Measurements from ENCODE around the gene BTG1.
"Not testable (repeated sequence)": the region's sequence is repeated elsewhere in the genome, so short reads cannot be mapped to it uniquely, and the experiment has no call there.

Gene BTG1

DNA sequence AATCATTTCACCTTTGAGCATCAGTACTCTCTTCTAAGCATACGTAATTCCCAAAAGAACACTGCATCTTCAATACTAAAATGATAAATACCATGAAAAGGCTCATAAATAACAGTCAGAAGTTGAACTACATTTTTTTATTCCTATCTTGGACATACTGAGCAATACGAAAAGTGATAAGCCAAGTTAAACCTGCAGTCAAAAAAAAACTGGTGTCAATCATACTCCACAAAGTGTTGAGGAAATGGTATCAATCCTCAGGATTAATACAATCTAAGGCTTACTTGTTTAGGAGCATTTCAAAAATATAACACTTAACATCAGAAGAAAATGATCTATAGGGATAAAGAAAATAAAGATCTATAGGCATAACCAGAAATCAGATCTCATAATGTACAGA is 5.5 kb downstream of the BTG1 start:
- Histone ChIP-seq H3K36me3 (ENCODE audit: control insufficient read depth, insufficient read depth, low read length, severe bottlenecking) (peaks cover 30% of the 10 kb centered on the region), H3K4me1 (ENCODE audit: control insufficient read depth, insufficient read depth, low read length) (peaks cover 52% of the 10 kb centered on the region), H3K4me3 (ENCODE audit: low read length) (peak overlapping the region; percentile 95), H3K27me3 (replicated peaks; ENCODE audit: control insufficient read depth, insufficient read depth, low read length) (no peaks in the 10 kb centered on the region), H3K9ac (ENCODE audit: low read length) (peak overlapping the region; percentile 91), H3K9me3 (ENCODE audit: control insufficient read depth, low read length) (no peaks in the 10 kb centered on the region)
- DNase-seq (ENCODE audit: low read depth), result no peak

DNA sequence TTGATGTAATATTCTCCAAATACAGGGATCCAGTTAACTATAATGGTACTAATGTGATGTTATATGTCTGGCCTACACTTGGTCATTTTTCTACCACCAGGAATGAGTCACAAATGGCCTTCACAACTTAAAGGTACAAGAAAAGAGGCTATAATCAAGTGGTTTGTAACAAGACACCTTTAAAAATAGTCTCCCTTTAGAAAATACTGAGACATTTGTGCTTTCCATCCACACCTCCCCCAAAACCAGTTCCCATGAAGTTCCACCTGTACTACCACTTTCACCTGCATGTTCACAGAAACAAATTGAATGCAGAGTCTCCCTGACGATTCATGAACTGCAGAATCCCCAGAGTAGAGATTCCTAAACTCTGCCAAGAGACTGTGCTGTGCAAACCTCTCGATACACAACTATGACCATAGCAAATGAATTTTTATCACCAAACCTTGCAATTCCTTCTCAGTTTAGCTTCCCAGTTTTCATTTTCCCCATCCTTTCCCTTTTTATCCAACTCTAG is 6.0 kb downstream of the BTG1 start:
- Histone ChIP-seq H3K4me1 (ENCODE audit: control insufficient read depth, insufficient read depth, low read length) (peaks cover 56% of the 10 kb centered on the region), H3K9me3 (ENCODE audit: control insufficient read depth, low read length) (no peaks in the 10 kb centered on the region), H3K9ac (ENCODE audit: low read length) (peak overlapping the region; percentile 91), H3K36me3 (ENCODE audit: control insufficient read depth, insufficient read depth, low read length, severe bottlenecking) (peaks cover 30% of the 10 kb centered on the region), H3K27me3 (replicated peaks; ENCODE audit: control insufficient read depth, insufficient read depth, low read length) (no peaks in the 10 kb centered on the region), H3K4me3 (ENCODE audit: low read length) (peak overlapping the region; percentile 95)
- DNase-seq (ENCODE audit: low read depth), result peak; percentile 49

DNA sequence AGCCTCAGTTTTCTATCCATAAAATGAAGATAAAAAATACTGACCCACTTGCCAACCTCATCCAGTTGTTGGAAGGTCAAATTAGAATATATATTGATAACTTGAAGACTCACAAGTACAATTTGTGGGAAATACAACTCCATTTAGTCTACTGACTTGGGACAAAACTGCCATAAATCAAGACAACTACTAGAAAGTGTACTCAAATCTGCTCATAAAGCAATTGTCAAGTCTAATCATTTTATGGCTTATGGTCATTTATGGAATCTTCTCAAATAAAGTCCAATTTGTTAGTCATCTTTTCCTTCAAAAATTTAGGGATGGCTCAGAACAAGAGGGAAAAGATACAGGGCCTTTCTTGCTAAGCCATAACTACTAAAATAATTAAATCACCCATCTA is 7.0 kb downstream of the BTG1 start:
- Histone ChIP-seq H3K4me3 (ENCODE audit: low read length) (peak overlapping the region; percentile 95), H3K27me3 (replicated peaks; ENCODE audit: control insufficient read depth, insufficient read depth, low read length) (no peaks in the 10 kb centered on the region), H3K9me3 (ENCODE audit: control insufficient read depth, low read length) (no peaks in the 10 kb centered on the region), H3K9ac (ENCODE audit: low read length) (no peak overlapping the region), H3K4me1 (ENCODE audit: control insufficient read depth, insufficient read depth, low read length) (peaks cover 67% of the 10 kb centered on the region), H3K36me3 (ENCODE audit: control insufficient read depth, insufficient read depth, low read length, severe bottlenecking) (peaks cover 27% of the 10 kb centered on the region)
- DNase-seq (ENCODE audit: low read depth), result peak; percentile 5

DNA sequence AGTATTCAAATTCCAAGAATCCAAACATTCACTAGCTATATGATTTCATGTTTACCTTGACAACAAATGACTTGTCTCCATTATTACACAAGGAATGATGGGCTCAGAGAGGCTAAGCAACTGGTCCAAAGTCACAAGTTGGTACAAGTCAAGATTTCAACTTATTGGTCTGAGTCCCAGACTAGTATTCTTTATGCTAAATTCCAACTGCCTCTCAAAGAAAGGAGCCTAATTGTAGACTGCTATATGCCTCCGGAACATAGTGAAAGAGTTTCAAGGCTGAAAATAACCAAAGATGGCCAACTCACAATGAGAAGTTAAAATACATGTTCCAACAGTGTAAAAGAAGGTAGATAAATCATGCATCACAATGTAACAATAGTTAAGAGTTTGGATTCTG is 7.5 kb downstream of the BTG1 start:
- peaks cover 22% of the 10 kb centered on the region for H3K36me3 ChIP-seq (ENCODE audit: control insufficient read depth, insufficient read depth, low read length, severe bottlenecking)
- no peak overlapping the region for H3K9ac ChIP-seq (ENCODE audit: low read length)
- no peaks in the 10 kb centered on the region for H3K9me3 ChIP-seq (ENCODE audit: control insufficient read depth, low read length)
- peak overlapping the region; percentile 95 for H3K4me3 ChIP-seq (ENCODE audit: low read length)
- peak; percentile 32 for DNase-seq (ENCODE audit: low read depth)
- peaks cover 72% of the 10 kb centered on the region for H3K4me1 ChIP-seq (ENCODE audit: control insufficient read depth, insufficient read depth, low read length)
- no peaks in the 10 kb centered on the region for H3K27me3 ChIP-seq (replicated peaks; ENCODE audit: control insufficient read depth, insufficient read depth, low read length)

DNA sequence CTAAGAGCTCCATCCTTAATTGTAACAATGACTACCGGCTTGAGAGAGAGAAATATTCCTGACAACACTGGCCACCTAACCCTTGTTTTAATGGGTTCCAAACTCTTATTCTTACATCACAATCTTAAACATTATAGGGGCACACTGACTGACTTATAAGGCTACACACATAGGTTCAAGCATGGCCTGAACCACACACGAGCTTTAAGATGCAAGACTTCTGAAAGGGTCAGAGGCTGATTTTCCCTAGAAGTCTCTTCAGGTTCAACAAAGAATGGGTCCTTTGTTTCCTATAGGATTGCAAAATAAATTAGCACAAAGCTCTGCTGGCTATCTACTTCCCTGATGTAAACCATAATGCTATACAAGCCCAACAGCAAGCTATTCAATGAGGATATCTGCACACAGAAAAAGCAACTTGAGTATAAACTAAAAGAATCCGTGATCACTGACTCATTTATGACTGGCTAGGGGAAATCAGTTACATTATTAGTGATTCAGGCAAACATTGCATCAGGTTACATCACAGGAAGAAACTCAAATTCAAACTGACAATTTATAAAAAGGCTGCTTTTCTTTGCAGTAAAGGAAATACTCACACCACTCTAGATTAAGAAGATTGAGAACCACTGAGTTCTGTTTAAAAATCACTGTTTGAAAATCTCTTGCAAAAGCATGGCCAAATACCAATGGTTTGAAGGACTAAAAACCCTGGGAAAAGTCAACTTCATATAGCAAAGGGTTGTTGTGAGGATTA is 8.5 kb downstream of the BTG1 start:
- H3K4me3 ChIP-seq (ENCODE audit: low read length), result peak overlapping the region; percentile 95
- peaks cover 12% of the 10 kb centered on the region for H3K36me3 ChIP-seq (ENCODE audit: control insufficient read depth, insufficient read depth, low read length, severe bottlenecking)
- no peaks in the 10 kb centered on the region for H3K9me3 ChIP-seq (ENCODE audit: control insufficient read depth, low read length)
- H3K27me3 ChIP-seq (replicated peaks; ENCODE audit: control insufficient read depth, insufficient read depth, low read length), result no peaks in the 10 kb centered on the region
- H3K4me1 ChIP-seq (ENCODE audit: control insufficient read depth, insufficient read depth, low read length), result peaks cover 77% of the 10 kb centered on the region
- peak overlapping the region; percentile 66 for H3K9ac ChIP-seq (ENCODE audit: low read length)
- DNase-seq (ENCODE audit: low read depth), result peak; percentile 91

DNA sequence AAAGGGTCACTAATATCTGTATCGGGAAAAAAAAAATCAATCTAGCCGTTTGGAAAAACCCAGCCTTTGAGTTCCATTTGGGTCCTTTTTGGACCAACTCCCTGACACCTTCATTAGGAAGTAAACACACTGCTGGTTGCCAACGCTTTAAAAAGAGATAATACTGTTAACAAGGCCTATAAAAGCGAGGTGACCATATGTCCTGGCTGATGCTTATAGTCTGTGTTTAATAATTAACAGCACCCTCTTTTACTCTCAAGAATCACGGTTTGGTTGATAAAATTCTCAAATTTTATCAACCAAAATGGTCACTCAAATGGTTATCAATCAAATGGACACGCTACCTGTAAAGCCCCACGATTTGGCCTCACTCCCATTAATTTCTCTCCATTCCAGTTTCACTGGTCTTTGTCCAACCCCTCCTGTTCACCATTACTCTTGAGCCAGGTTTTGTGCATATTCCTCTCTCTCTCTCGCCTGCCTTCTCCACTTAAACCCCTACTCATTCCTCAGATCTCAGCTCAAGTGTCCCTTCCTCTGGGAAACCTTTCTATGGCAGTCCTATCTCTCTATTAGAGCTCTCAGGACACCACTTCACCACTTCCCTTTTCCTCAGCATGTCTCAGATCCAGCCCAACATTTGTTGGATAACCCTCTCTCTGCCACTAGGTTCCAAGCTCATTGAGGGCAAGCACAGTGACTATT is 9.5 kb downstream of the BTG1 start:
- no peak for DNase-seq (ENCODE audit: low read depth)
- peaks cover 2% of the 10 kb centered on the region for H3K36me3 ChIP-seq (ENCODE audit: control insufficient read depth, insufficient read depth, low read length, severe bottlenecking)
- H3K9me3 ChIP-seq (ENCODE audit: control insufficient read depth, low read length), result no peaks in the 10 kb centered on the region
- peaks cover 85% of the 10 kb centered on the region for H3K4me1 ChIP-seq (ENCODE audit: control insufficient read depth, insufficient read depth, low read length)
- H3K9ac ChIP-seq (ENCODE audit: low read length), result no peak overlapping the region
- no peaks in the 10 kb centered on the region for H3K27me3 ChIP-seq (replicated peaks; ENCODE audit: control insufficient read depth, insufficient read depth, low read length)
- peak overlapping the region; percentile 17 for H3K4me3 ChIP-seq (ENCODE audit: low read length)

DNA sequence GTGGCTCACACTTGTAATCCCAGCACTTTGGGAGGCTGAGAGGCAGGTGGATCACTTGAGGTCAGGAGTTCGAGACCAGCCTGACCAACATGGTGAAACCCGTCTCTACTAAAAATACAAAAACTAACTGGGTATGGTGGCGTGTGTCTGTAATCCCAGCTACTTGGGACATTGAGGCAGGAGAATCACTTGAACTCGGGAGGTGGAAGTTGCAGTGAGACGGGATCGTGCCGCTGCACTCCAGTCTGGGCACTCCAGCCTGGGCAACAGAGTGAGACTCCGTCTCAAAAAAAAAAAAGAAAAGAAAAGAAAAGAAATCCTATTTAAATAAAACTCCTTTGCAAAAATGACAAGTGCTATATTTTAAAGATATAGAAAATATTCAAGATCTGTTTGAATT is 10.1 kb downstream of the BTG1 start:
- H3K4me3 ChIP-seq (ENCODE audit: low read length); H3K36me3 ChIP-seq (ENCODE audit: control insufficient read depth, insufficient read depth, low read length, severe bottlenecking); H3K9ac ChIP-seq (ENCODE audit: low read length); DNase-seq (ENCODE audit: low read depth); H3K9me3 ChIP-seq (ENCODE audit: control insufficient read depth, low read length); H3K27me3 ChIP-seq (replicated peaks; ENCODE audit: control insufficient read depth, insufficient read depth, low read length): not testable (repeated sequence)
- peaks cover 89% of the 10 kb centered on the region for H3K4me1 ChIP-seq (ENCODE audit: control insufficient read depth, insufficient read depth, low read length)

DNA sequence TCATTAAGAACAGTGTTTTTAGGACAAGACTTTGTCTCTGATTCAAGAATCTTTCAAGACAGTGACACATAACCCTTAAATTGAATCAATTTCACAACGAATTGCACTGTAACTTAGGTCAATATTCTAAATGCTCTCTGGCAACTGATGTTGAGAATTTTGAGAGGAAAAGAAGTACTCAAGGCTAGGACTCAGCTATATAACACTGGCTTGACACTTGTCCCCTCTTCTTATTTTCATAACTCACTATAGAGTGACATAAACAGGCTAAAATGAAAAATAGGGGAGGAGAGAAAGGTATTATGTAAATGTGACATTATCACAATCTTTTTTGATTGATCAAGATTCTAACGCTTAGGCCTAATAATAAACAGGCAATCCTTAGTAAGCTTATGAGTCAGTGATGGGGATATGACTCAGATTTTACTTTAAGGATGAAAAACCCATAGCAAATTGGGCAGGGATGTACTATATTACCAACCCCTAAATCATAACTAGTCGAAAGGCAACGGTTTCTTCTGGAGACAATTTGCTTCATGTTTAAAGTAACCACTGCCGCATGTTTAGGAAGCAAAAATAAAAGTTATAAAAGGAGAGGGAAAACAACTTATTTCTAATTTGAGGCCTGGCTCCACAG is 10.9 kb downstream of the BTG1 start:
- Histone ChIP-seq H3K9me3 (ENCODE audit: control insufficient read depth, low read length) (no peaks in the 10 kb centered on the region), H3K27me3 (replicated peaks; ENCODE audit: control insufficient read depth, insufficient read depth, low read length) (no peaks in the 10 kb centered on the region), H3K9ac (ENCODE audit: low read length) (peak overlapping the region; percentile 69), H3K36me3 (ENCODE audit: control insufficient read depth, insufficient read depth, low read length, severe bottlenecking) (no peaks in the 10 kb centered on the region), H3K4me3 (ENCODE audit: low read length) (peak overlapping the region; percentile 54), H3K4me1 (ENCODE audit: control insufficient read depth, insufficient read depth, low read length) (peaks cover 84% of the 10 kb centered on the region)
- peak; percentile 65 for DNase-seq (ENCODE audit: low read depth)

DNA sequence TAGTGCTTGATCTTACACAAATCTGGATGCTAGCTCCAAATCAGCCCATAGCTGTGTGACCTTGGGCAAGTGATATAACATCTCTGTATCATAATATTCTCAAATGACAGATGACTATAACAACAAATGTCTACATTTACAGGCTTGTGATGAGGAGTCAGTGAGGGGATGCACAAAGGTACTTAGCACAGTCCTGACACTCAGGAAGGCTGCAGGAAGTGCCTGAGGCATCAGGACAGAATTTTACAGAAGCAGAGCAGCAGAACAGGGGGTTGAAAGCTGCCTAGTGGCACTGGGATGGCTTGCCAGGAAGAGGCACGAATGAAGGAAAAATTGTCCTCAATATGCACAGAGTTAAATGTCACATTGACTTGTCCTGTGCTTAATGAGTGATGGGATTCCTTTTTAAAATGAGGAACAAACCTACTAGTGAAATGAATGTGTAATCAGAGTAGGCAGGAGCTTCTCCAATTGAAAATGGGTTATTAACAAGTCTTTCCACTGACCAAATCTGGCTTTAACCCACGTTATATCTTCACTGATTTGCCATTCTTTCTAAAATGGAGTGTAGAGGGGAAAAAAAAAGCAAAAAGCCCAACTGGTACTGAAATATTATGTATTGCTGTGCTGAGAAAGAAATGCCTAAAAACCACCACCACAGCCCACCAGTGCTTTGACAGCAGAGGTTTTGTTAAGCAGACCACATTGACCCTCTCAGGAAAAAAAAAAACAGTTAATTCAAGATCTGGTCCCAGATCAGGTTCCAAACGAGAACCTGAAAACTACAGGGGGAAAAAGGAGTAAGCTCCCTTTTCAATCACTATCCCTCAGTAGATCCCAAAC is 11.6 kb downstream of the BTG1 start:
- H3K9ac ChIP-seq (ENCODE audit: low read length), result peak overlapping the region; percentile 69
- no peaks in the 10 kb centered on the region for H3K27me3 ChIP-seq (replicated peaks; ENCODE audit: control insufficient read depth, insufficient read depth, low read length)
- H3K9me3 ChIP-seq (ENCODE audit: control insufficient read depth, low read length), result no peaks in the 10 kb centered on the region
- H3K4me1 ChIP-seq (ENCODE audit: control insufficient read depth, insufficient read depth, low read length), result peaks cover 77% of the 10 kb centered on the region
- no peaks in the 10 kb centered on the region for H3K36me3 ChIP-seq (ENCODE audit: control insufficient read depth, insufficient read depth, low read length, severe bottlenecking)
- H3K4me3 ChIP-seq (ENCODE audit: low read length), result peak overlapping the region; percentile 54
- DNase-seq (ENCODE audit: low read depth), result no peak

DNA sequence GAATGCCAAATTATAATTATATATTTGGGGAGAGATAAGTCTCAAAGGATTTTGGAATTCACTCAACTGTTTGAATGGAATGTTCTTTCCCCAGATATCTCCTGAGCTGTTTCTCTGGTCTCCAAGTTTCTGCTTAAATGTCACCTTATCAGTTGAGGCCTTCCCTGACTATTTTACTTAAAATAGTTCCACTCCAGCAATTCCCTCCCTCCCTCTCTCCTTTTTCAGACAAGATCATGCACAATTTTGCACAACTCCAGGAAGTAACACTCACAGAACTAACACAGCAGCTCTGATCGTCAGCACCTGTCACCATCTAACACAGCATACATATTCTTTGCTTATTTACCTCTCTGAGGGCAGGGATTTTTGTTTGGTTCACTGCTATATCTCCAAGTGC is 12.5 kb downstream of the BTG1 start:
- H3K9ac ChIP-seq (ENCODE audit: low read length), result peak overlapping the region; percentile 13
- no peaks in the 10 kb centered on the region for H3K36me3 ChIP-seq (ENCODE audit: control insufficient read depth, insufficient read depth, low read length, severe bottlenecking)
- H3K9me3 ChIP-seq (ENCODE audit: control insufficient read depth, low read length), result no peaks in the 10 kb centered on the region
- H3K27me3 ChIP-seq (replicated peaks; ENCODE audit: control insufficient read depth, insufficient read depth, low read length), result no peaks in the 10 kb centered on the region
- peak overlapping the region; percentile 14 for H3K4me3 ChIP-seq (ENCODE audit: low read length)
- DNase-seq (ENCODE audit: low read depth), result peak; percentile 11
- peaks cover 68% of the 10 kb centered on the region for H3K4me1 ChIP-seq (ENCODE audit: control insufficient read depth, insufficient read depth, low read length)

Data from adipocyte (in vitro differentiated cells).